Neural cell (in vitro differentiated cells): ENCODE measurements around the gene PRKCE.

ENCODE experiments used
- POLR2AphosphoS5 ChIP-seq: IDR thresholded peaks from 2 replicates; pipeline ENCODE4 v1.6.1; 2012
- TF ChIP-seq, protein P1 (sequence below): fragments of 450-650 bp; IDR thresholded peaks from 2 replicates; pipeline ENCODE4 v1.5.1; 2014; ENCODE audit warnings: antibody characterized with exemption, mild to moderate bottlenecking, moderate library complexity; ENCODE audit not compliant: poor library complexity, severe bottlenecking

DNA sequence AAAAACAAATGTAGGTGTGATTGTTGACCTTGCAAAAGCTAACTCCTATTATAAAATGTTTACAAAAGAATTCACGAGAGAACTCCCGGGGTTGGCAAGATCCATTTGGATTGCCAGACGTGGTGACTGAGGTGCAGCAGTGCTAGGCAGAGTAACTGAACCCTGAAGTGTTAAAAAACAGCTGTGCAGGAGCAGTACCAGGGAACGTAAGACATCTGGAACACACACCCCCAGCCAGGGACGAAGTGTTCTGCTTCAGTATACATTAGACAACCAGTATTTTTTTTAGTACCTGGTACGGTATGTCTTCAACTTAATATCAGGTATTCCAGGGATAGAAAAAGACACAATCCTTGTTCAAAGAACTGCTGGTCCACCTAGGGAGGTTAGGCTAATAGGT is 373.6 kb downstream of the PRKCE start:
- TF ChIP-seq POLR2AphosphoS5: no peak
- TF ChIP-seq, protein P1, sequence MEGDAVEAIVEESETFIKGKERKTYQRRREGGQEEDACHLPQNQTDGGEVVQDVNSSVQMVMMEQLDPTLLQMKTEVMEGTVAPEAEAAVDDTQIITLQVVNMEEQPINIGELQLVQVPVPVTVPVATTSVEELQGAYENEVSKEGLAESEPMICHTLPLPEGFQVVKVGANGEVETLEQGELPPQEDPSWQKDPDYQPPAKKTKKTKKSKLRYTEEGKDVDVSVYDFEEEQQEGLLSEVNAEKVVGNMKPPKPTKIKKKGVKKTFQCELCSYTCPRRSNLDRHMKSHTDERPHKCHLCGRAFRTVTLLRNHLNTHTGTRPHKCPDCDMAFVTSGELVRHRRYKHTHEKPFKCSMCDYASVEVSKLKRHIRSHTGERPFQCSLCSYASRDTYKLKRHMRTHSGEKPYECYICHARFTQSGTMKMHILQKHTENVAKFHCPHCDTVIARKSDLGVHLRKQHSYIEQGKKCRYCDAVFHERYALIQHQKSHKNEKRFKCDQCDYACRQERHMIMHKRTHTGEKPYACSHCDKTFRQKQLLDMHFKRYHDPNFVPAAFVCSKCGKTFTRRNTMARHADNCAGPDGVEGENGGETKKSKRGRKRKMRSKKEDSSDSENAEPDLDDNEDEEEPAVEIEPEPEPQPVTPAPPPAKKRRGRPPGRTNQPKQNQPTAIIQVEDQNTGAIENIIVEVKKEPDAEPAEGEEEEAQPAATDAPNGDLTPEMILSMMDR: no peak
